NCI-H1105 (cell line): ENCODE measurements around the gene CNOT1.
A peak's percentile ranks its signal among the peaks of the same experiment; 100 is the strongest.
"Not testable (repeated sequence)": the region's sequence is repeated elsewhere in the genome, so short reads cannot be mapped to it uniquely, and the experiment has no call there.

Experiments
- DNase-seq: peaks from one replicate; lab custom pipeline; 2025; lab: John Stamatoyannopoulos, UW

The CNOT1 gene

DNA sequence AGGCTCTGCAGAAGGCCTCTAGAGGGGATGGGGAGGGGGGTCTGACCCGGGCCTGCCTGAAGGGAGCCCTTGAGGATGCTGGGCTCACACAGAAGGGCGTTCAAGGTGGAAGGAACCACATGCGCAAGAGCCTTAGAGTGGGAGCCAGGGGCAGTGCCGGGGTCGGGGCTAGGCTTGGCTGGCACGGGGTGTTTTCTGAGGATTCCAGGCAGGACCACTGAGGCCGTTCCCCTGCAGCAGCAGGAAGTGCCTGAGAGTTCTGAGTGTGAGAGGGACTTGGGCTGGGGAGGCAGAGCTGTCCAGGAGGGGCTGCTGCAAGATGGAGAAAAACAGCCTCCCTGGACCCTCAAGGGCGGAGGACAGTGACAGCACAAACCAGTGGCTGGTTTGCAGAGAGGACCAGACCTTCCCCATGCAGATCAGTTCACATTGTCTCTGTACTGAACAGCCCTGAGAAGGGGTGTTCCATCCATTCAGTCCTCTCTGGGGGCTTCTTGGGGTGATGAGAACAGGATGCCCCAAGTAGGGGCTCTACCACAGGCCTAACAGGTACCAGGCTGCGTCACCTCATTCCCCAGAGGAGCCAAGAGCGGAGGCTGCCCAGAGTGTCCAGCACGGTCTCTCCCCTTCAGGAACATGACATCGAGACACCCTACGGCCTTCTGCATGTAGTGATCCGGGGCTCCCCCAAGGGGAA, 126.3 kb downstream of the CNOT1 start:
- no peak for DNase-seq

GRCh38 chr16:58502217-58502921, 127.3 kb downstream of the CNOT1 start:
- DNase-seq, result no peak

- DNase-seq, result peak; percentile 41
Measured at GRCh38 chr16:58501242-58502131, 128.1 kb downstream of the CNOT1 start.

DNA sequence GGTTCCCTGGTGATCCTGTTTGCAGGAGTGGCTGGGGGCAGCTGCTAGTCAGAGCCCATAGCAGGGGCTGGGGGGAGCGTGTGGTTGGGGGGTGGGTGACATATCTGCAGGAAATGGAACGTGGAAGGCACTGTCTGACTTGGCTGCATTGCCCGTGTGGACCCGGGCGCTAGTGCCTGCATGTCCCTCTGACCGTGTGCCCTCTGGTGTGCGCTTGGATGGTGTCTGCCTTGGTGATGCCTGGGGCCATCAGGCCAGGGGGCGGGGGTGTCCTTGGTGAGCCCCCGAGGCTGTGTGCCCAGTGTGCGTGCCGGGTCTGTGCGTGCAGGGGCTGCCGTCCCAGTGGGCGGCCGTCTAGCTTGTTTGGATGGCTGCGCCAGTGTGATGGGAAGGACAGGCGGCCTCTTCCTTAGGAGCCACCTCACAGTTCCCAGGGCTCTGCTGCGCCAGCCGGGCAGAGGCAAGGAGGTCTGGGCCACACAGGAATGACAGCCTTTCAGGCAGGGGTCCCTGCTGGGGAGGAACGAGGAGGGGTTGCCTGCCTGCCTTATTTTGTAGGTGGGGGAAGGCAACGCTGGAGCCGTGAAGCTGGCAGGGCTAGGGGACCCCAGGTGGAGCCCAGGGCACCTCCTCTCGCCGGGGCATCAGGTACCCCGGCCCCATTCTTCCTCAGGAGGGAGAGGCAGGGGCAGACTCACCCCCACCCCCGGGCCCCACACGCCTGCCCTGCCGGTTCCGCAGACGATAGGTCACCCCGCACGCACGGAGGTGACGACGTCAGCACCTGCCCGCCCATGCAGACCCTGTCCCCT, 129.0 kb downstream of the CNOT1 start:
- DNase-seq, result peak; percentile 11

GRCh38 chr16:58499615-58500351, 129.8 kb downstream of the CNOT1 start, which contains the start of gene NDRG4:
TSS of gene NDRG4 (plus strand) at chr16:58500143. CDS start at chr16:58500249, 106 bp downstream.
- DNase-seq, result peak; percentile 61

GRCh38 chr16:58499092-58499511, 130.5 kb downstream of the CNOT1 start:
- DNase-seq, result no peak

DNA sequence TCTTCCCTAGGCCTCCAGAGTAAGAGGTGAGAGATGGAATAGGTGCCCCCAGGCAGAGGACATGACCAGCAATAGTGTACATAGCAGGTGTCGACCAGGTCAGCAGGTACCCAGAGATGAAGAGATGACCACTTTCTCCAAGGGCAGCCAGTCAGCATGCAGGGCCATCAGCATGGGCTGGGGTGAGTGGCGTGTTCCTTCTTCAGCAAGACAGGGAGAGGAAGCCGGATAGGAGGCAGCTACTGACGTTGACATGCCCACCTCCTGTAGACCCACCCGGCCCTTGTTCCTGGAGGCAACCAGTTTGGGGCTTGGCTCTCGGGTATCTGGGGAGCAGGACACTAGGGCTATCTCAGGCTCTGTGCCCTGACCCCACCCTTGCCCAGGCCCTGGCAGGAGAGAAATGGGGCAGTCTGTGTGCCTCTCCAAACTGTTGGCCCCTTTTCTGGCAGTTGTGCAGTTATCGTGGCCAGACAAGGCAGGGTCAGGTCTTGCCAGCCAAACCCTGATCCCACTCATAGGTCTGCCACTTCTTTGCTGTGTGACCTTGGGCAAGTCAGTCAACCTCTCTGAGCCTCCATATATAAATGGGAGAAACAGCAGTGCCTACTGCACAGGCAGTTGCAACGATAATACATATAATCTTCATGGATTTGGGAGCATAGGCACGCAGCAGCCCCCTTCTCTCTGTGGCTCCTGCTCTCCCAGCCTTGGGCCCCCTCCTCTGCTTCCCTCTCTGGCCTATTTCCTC, 131.1 kb downstream of the CNOT1 start:
- no peak for DNase-seq

DNA sequence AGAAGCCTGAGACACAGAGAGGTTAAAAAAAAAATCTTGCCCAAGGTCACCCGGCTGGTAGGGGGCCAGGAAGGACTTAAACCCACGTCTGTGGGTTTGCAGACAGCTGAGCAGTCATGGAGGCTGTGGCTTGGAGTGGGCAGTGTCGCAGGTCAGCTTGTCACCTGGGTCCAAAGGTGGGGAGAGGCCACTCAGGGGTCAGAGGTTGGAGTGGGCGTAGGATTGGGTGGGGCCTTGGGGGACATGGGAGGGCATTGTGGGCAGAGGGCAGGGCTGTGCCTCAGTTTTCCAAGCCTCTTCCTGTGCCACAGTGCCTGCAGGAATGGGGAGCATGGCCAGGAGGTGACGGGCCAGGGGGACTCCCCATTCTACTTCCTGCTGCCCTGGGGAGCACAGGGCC, 131.7 kb downstream of the CNOT1 start:
- no peak for DNase-seq

- DNase-seq, result no peak
Measured at GRCh38 chr16:58497468-58497867, 132.2 kb downstream of the CNOT1 start.

DNA sequence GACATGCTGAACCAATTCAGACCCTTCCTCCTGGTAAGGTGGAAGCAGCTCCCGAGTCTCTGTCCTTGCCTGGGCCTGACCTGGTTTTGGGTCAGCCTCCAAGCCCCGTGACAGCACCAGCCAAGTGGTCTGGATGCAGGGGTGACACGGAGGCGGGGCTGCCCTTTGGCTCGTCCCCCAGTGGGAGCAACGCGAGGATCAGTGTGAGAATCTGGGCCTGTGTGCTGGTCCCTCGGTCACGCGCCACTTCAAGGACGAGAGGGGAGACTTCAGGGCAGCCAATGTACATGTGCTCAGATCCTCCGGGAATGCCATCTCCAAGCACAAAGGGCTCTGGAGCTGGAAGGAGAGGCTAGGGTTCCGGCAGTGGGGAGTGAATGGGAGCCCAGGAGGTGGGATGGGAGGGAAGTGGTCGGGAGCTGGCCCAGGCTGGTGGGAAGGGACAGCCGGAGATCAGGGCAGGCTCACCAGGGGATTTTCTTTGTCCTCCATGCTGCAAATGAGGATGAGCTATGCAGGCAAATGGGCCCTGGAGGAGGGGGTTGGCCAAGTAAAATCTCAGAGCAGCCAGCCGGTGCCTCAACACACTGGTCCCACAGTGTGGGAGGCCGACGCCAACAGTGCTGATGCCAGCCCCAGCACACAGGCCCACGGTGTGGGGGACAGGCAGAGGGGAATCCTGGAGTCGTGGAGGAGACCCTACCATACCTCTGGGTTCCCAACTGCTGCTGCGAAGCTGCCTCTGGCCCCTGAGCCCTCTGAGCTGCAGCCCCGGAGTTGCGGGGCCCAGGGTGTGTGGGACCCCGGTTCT, 133.9 kb downstream of the CNOT1 start:
- no peak for DNase-seq

DNA sequence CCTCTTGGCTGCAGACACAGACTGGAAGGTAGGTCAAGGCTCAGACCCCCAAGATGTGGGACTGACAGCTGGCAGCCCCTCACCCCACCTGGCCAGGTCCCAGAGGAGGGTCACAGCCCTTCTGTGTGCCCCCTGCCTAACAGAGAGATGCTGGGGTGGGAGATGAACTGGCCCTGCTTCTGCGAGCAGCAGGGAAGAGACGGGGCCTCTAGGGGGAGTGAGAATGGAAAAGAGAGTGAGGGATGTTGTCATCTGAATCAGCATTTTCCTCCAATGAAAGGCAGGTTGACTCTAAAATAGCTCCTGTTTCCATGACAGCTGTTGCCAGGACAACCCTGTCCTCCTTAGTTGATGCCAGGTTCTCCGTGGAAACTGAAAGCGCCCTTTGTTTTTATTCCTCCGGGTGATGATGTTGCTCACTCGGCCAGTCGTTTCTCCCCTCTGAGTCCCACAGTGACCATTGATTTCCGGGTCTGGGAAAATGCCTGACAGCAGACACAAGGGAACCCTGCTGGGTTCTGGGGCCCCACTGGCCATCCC, 134.6 kb downstream of the CNOT1 start:
- peak; percentile 77 for DNase-seq

GRCh38 chr16:58493756-58494431, 135.7 kb downstream of the CNOT1 start:
- no peak for DNase-seq

DNA sequence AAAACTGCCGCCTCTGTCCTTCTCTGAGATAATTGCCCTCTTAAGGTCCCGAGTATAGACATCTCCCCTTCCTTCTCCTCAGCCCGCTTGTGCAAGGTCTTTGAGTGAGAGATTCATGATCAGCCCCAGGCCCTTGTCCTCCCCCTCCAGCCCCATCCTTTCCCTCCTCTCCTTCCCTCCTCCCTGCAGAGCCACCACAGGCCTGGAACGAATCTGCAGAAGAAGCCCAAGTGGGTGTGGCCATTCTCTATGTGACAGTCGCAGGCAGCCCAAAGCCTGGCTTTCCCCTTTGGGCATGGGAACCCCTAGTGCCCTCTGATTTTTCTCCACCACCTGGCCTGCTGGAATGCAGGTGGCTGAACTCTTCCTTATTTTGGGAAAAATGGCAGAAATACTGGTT, 136.9 kb downstream of the CNOT1 start:
- no peak for DNase-seq

GRCh38 chr16:58492066-58492465, 137.6 kb downstream of the CNOT1 start:
- DNase-seq, result no peak

DNA sequence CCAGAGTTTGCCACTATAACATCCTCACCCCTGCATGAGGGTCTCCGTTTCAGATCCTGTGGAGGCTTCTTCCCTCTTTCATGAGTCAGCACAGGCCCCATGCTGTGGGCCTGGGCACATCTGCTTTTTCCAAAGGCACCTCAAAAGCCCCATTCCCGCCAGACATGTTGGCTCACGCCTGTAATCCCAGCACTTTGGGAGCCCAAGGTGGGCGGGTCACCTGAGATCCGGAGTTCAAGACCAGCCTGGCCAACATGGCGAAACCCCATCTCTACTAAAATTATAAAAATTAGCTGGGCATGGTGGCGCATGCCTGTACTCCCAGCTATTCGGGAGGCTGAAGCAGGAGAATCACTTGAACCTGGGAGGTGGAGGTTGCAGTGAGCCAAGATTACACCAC, 139.1 kb downstream of the CNOT1 start:
- not testable (repeated sequence) for DNase-seq

DNA sequence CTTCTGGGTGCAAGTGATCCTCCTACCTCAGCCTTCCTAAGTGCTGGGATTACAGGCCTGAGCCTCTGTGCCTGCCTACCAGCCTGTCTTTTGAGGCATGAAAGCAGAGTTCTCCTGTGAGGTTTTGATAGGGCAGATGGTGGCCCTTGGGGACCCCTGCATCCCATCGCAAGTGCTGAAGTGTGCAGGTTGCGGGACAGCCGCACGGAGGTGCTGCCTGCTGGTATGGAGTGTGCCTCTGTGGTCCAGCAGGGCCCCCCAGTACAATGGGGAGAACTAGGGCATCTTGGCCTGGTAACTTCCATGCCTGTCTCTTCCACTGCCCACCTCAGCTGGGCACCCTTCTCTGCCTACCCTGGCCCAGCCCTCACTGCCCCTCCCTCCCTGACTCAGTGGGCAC, 139.6 kb downstream of the CNOT1 start:
- no peak for DNase-seq

GRCh38 chr16:58488531-58488930, 141.1 kb downstream of the CNOT1 start:
- no peak for DNase-seq

GRCh38 chr16:58487566-58488351, 141.9 kb downstream of the CNOT1 start:
- DNase-seq, result peak; percentile 41
